ENCODE measurements around the gene FAAP100.

GRCh38 chr17:81498953-81499600 is 53.1 kb downstream of the FAAP100 start:
- TF ChIP-seq POLR2AphosphoS5 (IDR thresholded peaks at IDR 0.05; ENCODE audit: low read depth, low read length), result no peak
- TF ChIP-seq REST (IDR thresholded peaks at IDR 0.05; ENCODE audit: insufficient read depth in 1 of 2, low read depth in 2 of 2, low read length in 2 of 2), result no peak
- TF ChIP-seq SIN3A (IDR thresholded peaks at IDR 0.05; ENCODE audit: borderline replicate concordance, insufficient read depth, low read length), result no peak
